Heart left ventricle (tissue), 13 donors: ENCODE measurements around the gene DNAJC3.

Source experiments
- POLR2A ChIP-seq, 2 donors: fragments of 450-650 bp; IDR thresholded peaks; one replicate each; pipeline ENCODE4 v1.6.1; 2017; ENCODE audit warnings: antibody characterized with exemption in 2 of 2, mild to moderate bottlenecking in 2 of 2, moderate library complexity in 2 of 2
- TF ChIP-seq, protein P1 (sequence below), 12 donors: fragments of 200-600 bp; sonication (generic) in 4 of 12; IDR thresholded peaks; one replicate each; pipeline versions ENCODE4 v1.5.0 to v1.8.0; 2018 to 2022; ENCODE audit warnings: antibody characterized with exemption in 12 of 12, mild to moderate bottlenecking in 5 of 12
- donor health status: ischemic (EF 13 %, LVEDD 7.1; RV severe dilation, severe dysfunction).
- donor health status: DM: no; HTN: yes; CAD: no.
- donor health status: DM: no; HTN: no; CAD: no.
- donor health status: ischemic (EF 25% LVEDD 6.9; RV normal size, moderate dysfunction).
- donor health status: ischemic (EF 25% LVEDD 5.7; RV mildly dilated, moderate dysfunction).
- donor health status: ischemic (EF 35%, LVEDD 5.7; RV mildly dilated, moderate dysfunction).
- donor health status: nonischemic (EF 11% LVEDD 7.7; RV severe dilation, severe dysfunction).
- donor health status: DM: yes; HTN: yes; CAD: no.
- donor health status: PGD.
- donor health status: ischemic (EF 29% LVEDD 5.4; RV normal size, mild dysfunction).
- donor health status: nonischemic (EF 23%, LVEDD 6.1; RV moderate dilation, normal function).

DNA sequence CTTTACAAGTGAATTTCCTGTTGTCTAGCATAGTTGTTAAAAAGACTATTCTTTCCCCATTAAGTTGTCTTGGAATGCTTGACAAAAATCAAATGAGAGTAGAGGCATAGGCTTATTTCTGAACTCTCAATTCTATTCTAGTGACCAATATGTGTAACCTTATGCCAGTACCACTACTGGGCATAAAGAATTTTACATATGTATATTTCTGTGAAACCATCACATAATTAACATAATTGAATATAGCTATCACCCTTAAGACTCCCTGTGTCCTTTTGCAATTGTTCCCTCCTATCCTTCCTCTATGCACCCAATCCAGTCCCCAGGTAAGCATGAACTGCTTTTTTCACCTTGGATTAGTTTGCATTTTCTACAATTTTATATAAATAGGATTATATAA, 165.0 kb downstream of the DNAJC3 start:
- no peak for TF ChIP-seq POLR2A (IDR thresholded peaks at IDR 0.05)
- TF ChIP-seq, protein P1, sequence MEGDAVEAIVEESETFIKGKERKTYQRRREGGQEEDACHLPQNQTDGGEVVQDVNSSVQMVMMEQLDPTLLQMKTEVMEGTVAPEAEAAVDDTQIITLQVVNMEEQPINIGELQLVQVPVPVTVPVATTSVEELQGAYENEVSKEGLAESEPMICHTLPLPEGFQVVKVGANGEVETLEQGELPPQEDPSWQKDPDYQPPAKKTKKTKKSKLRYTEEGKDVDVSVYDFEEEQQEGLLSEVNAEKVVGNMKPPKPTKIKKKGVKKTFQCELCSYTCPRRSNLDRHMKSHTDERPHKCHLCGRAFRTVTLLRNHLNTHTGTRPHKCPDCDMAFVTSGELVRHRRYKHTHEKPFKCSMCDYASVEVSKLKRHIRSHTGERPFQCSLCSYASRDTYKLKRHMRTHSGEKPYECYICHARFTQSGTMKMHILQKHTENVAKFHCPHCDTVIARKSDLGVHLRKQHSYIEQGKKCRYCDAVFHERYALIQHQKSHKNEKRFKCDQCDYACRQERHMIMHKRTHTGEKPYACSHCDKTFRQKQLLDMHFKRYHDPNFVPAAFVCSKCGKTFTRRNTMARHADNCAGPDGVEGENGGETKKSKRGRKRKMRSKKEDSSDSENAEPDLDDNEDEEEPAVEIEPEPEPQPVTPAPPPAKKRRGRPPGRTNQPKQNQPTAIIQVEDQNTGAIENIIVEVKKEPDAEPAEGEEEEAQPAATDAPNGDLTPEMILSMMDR (IDR thresholded peaks at IDR 0.05), result no peak
